PC-3 (cell line): ENCODE results near the gene POLR3C.

Source experiments
- CTCF ChIP-seq: fragments of 300-600 bp; sonication (generic); conservative IDR thresholded peaks from 2 replicates; pipeline ENCODE4 v1.5.1; 2017; ENCODE audit warnings: antibody characterized with exemption, low read depth, mild to moderate bottlenecking, low read length
- EZH2 ChIP-seq: fragments of 300-600 bp; sonication (generic); IDR thresholded peaks from one replicate; pipeline ENCODE4 v1.6.1; 2017; ENCODE audit warnings: antibody characterized with exemption, mild to moderate bottlenecking, low read length; ENCODE audit not compliant: unreplicated experiment

- TF ChIP-seq CTCF = no peak
- no peak for TF ChIP-seq EZH2
These were observed 46.4 kb upstream of the POLR3C start for GRCh38 chr1:145777357-145778145.
